ENCODE measurements around the gene OXLD1.

The OXLD1 gene

GRCh38 chr17:81616877-81617276, 49.5 kb downstream of the OXLD1 start:
- no peak for DNase-seq (ENCODE audit: low read depth)

DNA sequence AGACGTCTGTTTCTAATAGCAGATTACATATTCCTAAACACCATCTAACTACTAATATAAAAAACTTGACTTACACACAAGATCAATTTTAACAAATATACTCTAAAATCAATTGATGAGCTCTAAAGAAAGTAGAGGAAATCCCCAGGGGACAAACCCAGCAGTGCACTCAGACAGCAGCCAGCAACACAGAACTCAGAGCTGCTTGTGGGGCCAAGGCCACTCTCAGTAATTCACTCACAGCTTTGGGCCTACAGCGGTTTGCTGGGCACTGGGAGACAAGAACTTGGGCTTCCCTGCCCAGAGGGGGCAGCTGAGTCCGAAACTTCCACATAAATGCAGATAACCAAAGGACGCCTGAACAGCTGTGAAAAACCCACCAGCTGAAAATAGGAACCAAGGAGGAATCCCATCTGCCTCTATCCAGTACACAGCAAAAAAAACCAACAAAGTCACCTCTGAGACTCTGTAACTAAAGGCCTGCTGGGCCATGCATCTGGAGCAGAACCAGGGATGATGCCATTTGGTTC, 50.9 kb downstream of the OXLD1 start:
- DNase-seq (ENCODE audit: low read depth) = no peak

All from T follicular helper cell (primary cell).